ENCODE measurements around the gene SYT7.
A peak's percentile ranks its signal among the peaks of the same experiment; 100 is the strongest.
"Not testable (repeated sequence)": the region's sequence is repeated elsewhere in the genome, so short reads cannot be mapped to it uniquely, and the experiment has no call there.

The SYT7 gene

GRCh38 chr11:61494381-61494961 lies 86.4 kb downstream of the SYT7 start:
- no peak for DNase-seq

GRCh38 chr11:61491736-61492395 lies 89.0 kb downstream of the SYT7 start:
- DNase-seq = no peak

- DNase-seq = no peak
Measured at GRCh38 chr11:61489833-61490721, 90.8 kb downstream of the SYT7 start.

- peak in 1 of 2 experiments; percentile 16 for DNase-seq
Measured at GRCh38 chr11:61488651-61489291, 92.1 kb downstream of the SYT7 start.

- DNase-seq = no peak
Measured at GRCh38 chr11:61487342-61488025, 93.4 kb downstream of the SYT7 start.

GRCh38 chr11:61486779-61487178 lies 94.1 kb downstream of the SYT7 start:
- no peak for DNase-seq

GRCh38 chr11:61486011-61486620 lies 94.8 kb downstream of the SYT7 start:
- DNase-seq = no peak

- DNase-seq = no peak
Measured at GRCh38 chr11:61485080-61485479, 95.8 kb downstream of the SYT7 start.

GRCh38 chr11:61484541-61484940 lies 96.3 kb downstream of the SYT7 start:
- DNase-seq = no peak

- DNase-seq = no peak
Measured at GRCh38 chr11:61482513-61482912, 98.4 kb downstream of the SYT7 start.

- no peak for DNase-seq
Measured at GRCh38 chr11:61481806-61482205, 99.1 kb downstream of the SYT7 start.

- peak; percentile 56 to 70 for DNase-seq
Measured at GRCh38 chr11:61480994-61481335, 99.9 kb downstream of the SYT7 start.

GRCh38 chr11:61480261-61480993 lies 100.4 kb downstream of the SYT7 start:
- no peak for DNase-seq

GRCh38 chr11:61479360-61480058 lies 101.4 kb downstream of the SYT7 start:
- not testable (repeated sequence) for DNase-seq

- DNase-seq = no peak
Measured at GRCh38 chr11:61477727-61478148, 103.1 kb downstream of the SYT7 start.

GRCh38 chr11:61477126-61477525 lies 103.8 kb downstream of the SYT7 start:
- no peak for DNase-seq

- no peak for DNase-seq
Measured at GRCh38 chr11:61476371-61476770, 104.5 kb downstream of the SYT7 start.

GRCh38 chr11:61475433-61475832 lies 105.4 kb downstream of the SYT7 start:
- DNase-seq = no peak

- no peak for DNase-seq
Measured at GRCh38 chr11:61474013-61474643, 106.7 kb downstream of the SYT7 start.

- DNase-seq = no peak
Measured at GRCh38 chr11:61473370-61474012, 107.4 kb downstream of the SYT7 start.
